Measurements from ENCODE around the gene PDLIM1. TPM values are rescaled to one million over a fixed set of nuclear protein-coding genes. Genes with fewer than 3 reads are reported as not detected.

Gene PDLIM1
- polyA plus RNA-seq, 4 donors, result 31.4 to 81.8 (median 76.3) TPM

GRCh38 chr10:95289003-95289920, 1.5 kb downstream of the PDLIM1 start:
- no peak for DNase-seq (ENCODE audit: low read depth in 4 of 4, low spot score in 3 of 4)

GRCh38 chr10:95288303-95288702, 2.5 kb downstream of the PDLIM1 start:
- no peak for DNase-seq (ENCODE audit: low read depth in 4 of 4, low spot score in 3 of 4)

- DNase-seq (ENCODE audit: low read depth in 4 of 4, low spot score in 3 of 4), result no peak
Measured at GRCh38 chr10:95287281-95287680, 3.5 kb downstream of the PDLIM1 start.

- DNase-seq (ENCODE audit: low read depth in 4 of 4, low spot score in 3 of 4), result no peak
Measured at GRCh38 chr10:95286707-95287106, 4.1 kb downstream of the PDLIM1 start.

- no peak for DNase-seq (ENCODE audit: low read depth in 4 of 4, low spot score in 3 of 4)
Measured at GRCh38 chr10:95285556-95285955, 5.2 kb downstream of the PDLIM1 start.

- DNase-seq (ENCODE audit: low read depth in 4 of 4, low spot score in 3 of 4), result no peak
Measured at GRCh38 chr10:95284807-95285206, 6.0 kb downstream of the PDLIM1 start.

GRCh38 chr10:95282107-95282506, 8.7 kb downstream of the PDLIM1 start:
- DNase-seq (ENCODE audit: low read depth in 4 of 4, low spot score in 3 of 4), result no peak

GRCh38 chr10:95281206-95281605, 9.6 kb downstream of the PDLIM1 start:
- DNase-seq (ENCODE audit: low read depth in 4 of 4, low spot score in 3 of 4), result no peak

- DNase-seq (ENCODE audit: low read depth in 4 of 4, low spot score in 3 of 4), result no peak
Measured at GRCh38 chr10:95280637-95281036, 10.2 kb downstream of the PDLIM1 start.

- DNase-seq (ENCODE audit: low read depth in 4 of 4, low spot score in 3 of 4), result no peak
Measured at GRCh38 chr10:95279042-95279820, 11.6 kb downstream of the PDLIM1 start.

GRCh38 chr10:95278061-95278988, 12.5 kb downstream of the PDLIM1 start:
- no peak for DNase-seq (ENCODE audit: low read depth in 4 of 4, low spot score in 3 of 4)

GRCh38 chr10:95277614-95278013, 13.2 kb downstream of the PDLIM1 start:
- no peak for DNase-seq (ENCODE audit: low read depth in 4 of 4, low spot score in 3 of 4)

GRCh38 chr10:95277201-95277570, 13.6 kb downstream of the PDLIM1 start:
- DNase-seq (ENCODE audit: low read depth in 4 of 4, low spot score in 3 of 4), result no peak

- no peak for DNase-seq (ENCODE audit: low read depth in 4 of 4, low spot score in 3 of 4)
Measured at GRCh38 chr10:95276367-95277200, 14.2 kb downstream of the PDLIM1 start.

- DNase-seq (ENCODE audit: low read depth in 4 of 4, low spot score in 3 of 4), result no peak
Measured at GRCh38 chr10:95275726-95276366, 15.0 kb downstream of the PDLIM1 start.

- DNase-seq (ENCODE audit: low read depth in 4 of 4, low spot score in 3 of 4), result no peak
Measured at GRCh38 chr10:95273393-95274312, 17.1 kb downstream of the PDLIM1 start.

- no peak for DNase-seq (ENCODE audit: low read depth in 4 of 4, low spot score in 3 of 4)
Measured at GRCh38 chr10:95268438-95268837, 22.4 kb downstream of the PDLIM1 start.

- no peak for DNase-seq (ENCODE audit: low read depth in 4 of 4, low spot score in 3 of 4)
Measured at GRCh38 chr10:95267251-95267650, 23.6 kb downstream of the PDLIM1 start.
